Keratinocyte (primary cell): ENCODE measurements around the gene SFN. TPM values are rescaled to one million over a fixed set of nuclear protein-coding genes. Genes with fewer than 3 reads are reported as not detected.

Experiments used
- DNase-seq: peaks from one replicate; pipeline ENCODE4 v3.0.0-alpha.2; 2011; ENCODE audit warnings: low read depth, missing footprints, low spot score
- FAIRE-seq: peaks from 2 replicates; lab custom pipeline; 2011; peaks lifted over from hg19 to GRCh38; lab: Jason Lieb, UNC
- H2AFZ ChIP-seq: 2 replicates; pipeline ENCODE4 v1.6.0; 2012; ENCODE audit warnings: low read length, control low read depth, inconsistent platforms; ENCODE audit not compliant: control insufficient read depth
- H3K27ac ChIP-seq: 2 replicates; pipeline ENCODE4 v1.5.1; 2011; ENCODE audit warnings: low read length; ENCODE audit not compliant: control insufficient read depth, insufficient read depth
- H3K27me3 ChIP-seq: 3 replicates; pipeline ENCODE4 v1.6.0; 2011; ENCODE audit warnings: low read length; ENCODE audit not compliant: control insufficient read depth, insufficient read depth; ENCODE audit errors: extremely low read depth
- H3K36me3 ChIP-seq, 2 experiments: 2 replicates in 1 of 2; 3 replicates in 1 of 2; pipeline ENCODE4 v1.5.1; 2011; ENCODE audit warnings: low read length in 2 of 2, mild to moderate bottlenecking in 1 of 2; ENCODE audit not compliant: control insufficient read depth in 2 of 2, insufficient read depth in 2 of 2; ENCODE audit errors: extremely low read depth in 1 of 2
- H3K4me1 ChIP-seq: 3 replicates; pipeline ENCODE4 v1.5.1; 2011; ENCODE audit warnings: low read length; ENCODE audit not compliant: control insufficient read depth, insufficient read depth; ENCODE audit errors: extremely low read depth
- H3K4me2 ChIP-seq: 3 replicates; pipeline ENCODE4 v1.6.0; 2011; ENCODE audit warnings: low read depth, low read length; ENCODE audit not compliant: control insufficient read depth, insufficient read depth; ENCODE audit errors: extremely low read depth
- H3K4me3 ChIP-seq, 3 experiments: fragments of 200-600 bp in 1 of 3; sonication (generic) in 1 of 3; 2 replicates in 2 of 3; 3 replicates in 1 of 3; pipeline ENCODE4 v1.5.1; 2011 to 2016; ENCODE audit warnings: low read length in 3 of 3, mild to moderate bottlenecking in 3 of 3, control low read depth in 2 of 3, inconsistent platforms in 1 of 3, low read depth in 1 of 3, mixed read lengths in 1 of 3, mixed run types in 1 of 3, moderate library complexity in 1 of 3; ENCODE audit not compliant: control insufficient read depth in 2 of 3, insufficient read depth in 2 of 3; ENCODE audit errors: extremely low read depth in 1 of 3
- H3K79me2 ChIP-seq: 2 replicates; pipeline ENCODE4 v1.6.0; 2012; ENCODE audit warnings: low read length; ENCODE audit not compliant: control insufficient read depth, insufficient read depth
- H3K9ac ChIP-seq: 3 replicates; pipeline ENCODE4 v1.6.0; 2011; ENCODE audit warnings: low read length; ENCODE audit not compliant: control insufficient read depth, insufficient read depth; ENCODE audit errors: extremely low read depth
- H3K9me1 ChIP-seq: 3 replicates; pipeline ENCODE4 v1.6.0; 2011; ENCODE audit warnings: low read length; ENCODE audit not compliant: control insufficient read depth, insufficient read depth; ENCODE audit errors: extremely low read depth
- H3K9me3 ChIP-seq: 2 replicates; pipeline ENCODE4 v1.5.1; 2012; ENCODE audit warnings: low read depth, low read length; ENCODE audit not compliant: control insufficient read depth
- H4K20me1 ChIP-seq: 3 replicates; pipeline ENCODE4 v1.6.0; 2011; ENCODE audit warnings: low read length; ENCODE audit not compliant: control insufficient read depth, insufficient read depth; ENCODE audit errors: extremely low read depth
- EZH2 ChIP-seq: IDR thresholded peaks from one replicate; pipeline ENCODE4 v1.6.1; 2012; ENCODE audit warnings: inconsistent platforms, mild to moderate bottlenecking, low read length, moderate library complexity
- dilution Hi-C: fragments of 300-500 bp; cut with MboI; formaldehyde crosslinking; loops from one replicate; pipeline ENCODE4 v1.7.0; 2020; ENCODE audit warnings: low sequenced_read_pairs; ENCODE audit not compliant: extremely low pct_ligation_motif_present
- polyA plus RNA-seq, 5 experiments: library from polyadenylated mRNA; depleted of rRNA in 3 of 5; stranded (reverse) in 3 of 5; stranded (forward) in 1 of 5; unstranded in 1 of 5; fragments of >200 nt; gene quantifications; 1 replicate in 1 of 5; 2 replicates in 3 of 5; 3 replicates in 1 of 5; pipeline versions ENCODE4 v1.2.1 to v1.2.3, GENCODE V29; 2011 to 2012; ENCODE audit warnings: missing spikeins in 2 of 5, low read depth in 1 of 5, low replicate concordance in 1 of 5
- TF ChIP-seq, protein P1 (sequence below), 3 experiments: IDR thresholded peaks in 1 of 3; conservative IDR thresholded peaks in 1 of 3; optimal IDR thresholded peaks in 1 of 3; 2 replicates in 2 of 3; 3 replicates in 1 of 3; pipeline versions ENCODE3 to v1.5.1; 2011; ENCODE audit warnings: low read length in 3 of 3, mild to moderate bottlenecking in 3 of 3, moderate library complexity in 2 of 3, control low read depth in 1 of 3, inconsistent platforms in 1 of 3; ENCODE audit not compliant: insufficient read depth in 2 of 3; ENCODE audit errors: extremely low read depth in 1 of 3

Gene SFN
- polyA plus RNA-seq, 1 donor (not counting 4 experiments of a cell fraction or from before 2014, with no cell fraction given): 1,394 TPM

DNA sequence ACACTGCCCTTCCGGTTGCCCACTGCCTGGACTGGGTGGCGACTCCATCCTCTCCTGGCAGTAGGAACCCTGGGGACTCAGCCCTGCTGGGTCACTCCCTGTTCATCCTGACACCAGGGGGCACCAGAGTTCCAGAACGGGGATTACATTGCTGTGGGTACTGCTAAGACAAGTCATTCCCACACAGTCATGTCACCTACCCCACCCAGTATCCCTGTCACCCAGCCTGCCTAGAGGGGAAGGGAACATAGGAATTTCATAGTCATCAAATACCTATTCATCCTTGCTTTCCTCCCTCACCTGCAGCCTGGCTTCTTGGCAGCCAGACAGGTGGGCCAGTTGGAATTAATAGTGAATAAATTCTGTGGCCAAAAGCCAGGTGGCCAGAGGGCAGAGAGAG is 9.8 kb upstream of the SFN start:
- no peaks in the 10 kb centered on the region for H3K27me3 ChIP-seq
- H3K4me3 ChIP-seq: no peak overlapping the region
- peaks cover 4% of the 10 kb centered on the region for H3K9me1 ChIP-seq
- peak overlapping the region; percentile 100 for H3K27ac ChIP-seq
- dilution Hi-C loops: no loop called here
- peaks cover 9 to 43% of the 10 kb centered on the region in 2 experiments for H3K36me3 ChIP-seq
- H3K79me2 ChIP-seq: no peaks in the 10 kb centered on the region
- no peak overlapping the region for H2AFZ ChIP-seq
- FAIRE-seq (peak; percentile 99), DNase-seq (no peak)
- TF ChIP-seq, protein P1, sequence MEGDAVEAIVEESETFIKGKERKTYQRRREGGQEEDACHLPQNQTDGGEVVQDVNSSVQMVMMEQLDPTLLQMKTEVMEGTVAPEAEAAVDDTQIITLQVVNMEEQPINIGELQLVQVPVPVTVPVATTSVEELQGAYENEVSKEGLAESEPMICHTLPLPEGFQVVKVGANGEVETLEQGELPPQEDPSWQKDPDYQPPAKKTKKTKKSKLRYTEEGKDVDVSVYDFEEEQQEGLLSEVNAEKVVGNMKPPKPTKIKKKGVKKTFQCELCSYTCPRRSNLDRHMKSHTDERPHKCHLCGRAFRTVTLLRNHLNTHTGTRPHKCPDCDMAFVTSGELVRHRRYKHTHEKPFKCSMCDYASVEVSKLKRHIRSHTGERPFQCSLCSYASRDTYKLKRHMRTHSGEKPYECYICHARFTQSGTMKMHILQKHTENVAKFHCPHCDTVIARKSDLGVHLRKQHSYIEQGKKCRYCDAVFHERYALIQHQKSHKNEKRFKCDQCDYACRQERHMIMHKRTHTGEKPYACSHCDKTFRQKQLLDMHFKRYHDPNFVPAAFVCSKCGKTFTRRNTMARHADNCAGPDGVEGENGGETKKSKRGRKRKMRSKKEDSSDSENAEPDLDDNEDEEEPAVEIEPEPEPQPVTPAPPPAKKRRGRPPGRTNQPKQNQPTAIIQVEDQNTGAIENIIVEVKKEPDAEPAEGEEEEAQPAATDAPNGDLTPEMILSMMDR (optimal IDR thresholded peaks at IDR 0.05 in 1 of 3, IDR thresholded peaks at IDR 0.05 in 1 of 3, conservative IDR thresholded peaks at IDR 0.05 in 1 of 3; ENCODE audit: extremely low read depth in 1 of 3, insufficient read depth in 2 of 3, low read length in 3 of 3): peak in 2 of 3 experiments; percentile 88 to 96
- no peak for TF ChIP-seq EZH2
- no peaks in the 10 kb centered on the region for H4K20me1 ChIP-seq
- peak overlapping the region; percentile 67 for H3K9ac ChIP-seq
- H3K4me1 ChIP-seq: peaks cover 94% of the 10 kb centered on the region
- no peak overlapping the region for H3K4me2 ChIP-seq
- H3K9me3 ChIP-seq: no peaks in the 10 kb centered on the region

GRCh38 chr1:26853600-26853999 is 9.3 kb upstream of the SFN start:
- no peaks in the 10 kb centered on the region for H4K20me1 ChIP-seq
- peaks cover 94% of the 10 kb centered on the region for H3K4me1 ChIP-seq
- H3K4me2 ChIP-seq: no peak overlapping the region
- dilution Hi-C loops: no loop called here
- peak overlapping the region; percentile 100 for H3K27ac ChIP-seq
- TF ChIP-seq EZH2: no peak
- TF ChIP-seq, protein P1 (optimal IDR thresholded peaks at IDR 0.05 in 1 of 3, IDR thresholded peaks at IDR 0.05 in 1 of 3, conservative IDR thresholded peaks at IDR 0.05 in 1 of 3; ENCODE audit: extremely low read depth in 1 of 3, insufficient read depth in 2 of 3, low read length in 3 of 3): no peak
- H2AFZ ChIP-seq: no peak overlapping the region
- peaks cover 9 to 39% of the 10 kb centered on the region in 2 experiments for H3K36me3 ChIP-seq
- peak; percentile 56 for FAIRE-seq
- H3K9me3 ChIP-seq: no peaks in the 10 kb centered on the region
- H3K4me3 ChIP-seq: no peak overlapping the region
- DNase-seq: no peak
- H3K9me1 ChIP-seq: peaks cover 4% of the 10 kb centered on the region
- no peaks in the 10 kb centered on the region for H3K27me3 ChIP-seq
- H3K79me2 ChIP-seq: no peaks in the 10 kb centered on the region
- H3K9ac ChIP-seq: peak overlapping the region; percentile 67
